Endothelial cell of umbilical vein (primary cell): Measurements from ENCODE around the gene IRF2BPL. TPM values are rescaled to one million over a fixed set of nuclear protein-coding genes. Genes with fewer than 3 reads are reported as not detected.

ENCODE experiments used
- BruUV-seq: library from RNA; stranded (reverse); fragments of 400-500 nt; replicated peaks from 2 replicates; lab custom pipeline; 2021; lab: Mats Ljungman, UMichigan
- CTCF ChIA-PET: fragments of 300-600, 350-600 bp; sonication (Branson Sonifier 250); formaldehyde crosslinking; loops from one replicate; lab custom pipeline; 2021; ENCODE audit warnings: antibody characterized with exemption, inconsistent platforms; lab: Charles Lee
- POLR2A ChIA-PET: fragments of 300-600, 350-600 bp; sonication (Branson Sonifier 250); formaldehyde crosslinking; loops from one replicate; lab custom pipeline; 2021; ENCODE audit warnings: antibody characterized with exemption, inconsistent platforms; lab: Charles Lee
- DNase-seq: peaks from one replicate; pipeline ENCODE4 v3.0.0-alpha.2; 2011; ENCODE audit warnings: low read depth, low spot score
- FAIRE-seq: peaks from 2 replicates; lab custom pipeline; 2011; peaks lifted over from hg19 to GRCh38; lab: Jason Lieb, UNC
- H2AFZ ChIP-seq: 2 replicates; pipeline ENCODE4 v1.6.0; 2012; ENCODE audit warnings: low read depth, low read length, control low read depth, inconsistent platforms
- H3K27ac ChIP-seq: 2 replicates; pipeline ENCODE4 v1.5.1; 2011; ENCODE audit warnings: low read depth, mild to moderate bottlenecking, control low read depth, low read length, moderate library complexity; ENCODE audit not compliant: insufficient read depth
- H3K27me3 ChIP-seq, 2 experiments: 2 replicates each; pipeline versions ENCODE4 v1.6.0 to v1.6.1; 2011; ENCODE audit warnings: low read length in 2 of 2, mixed read lengths in 1 of 2; ENCODE audit not compliant: control insufficient read depth in 2 of 2, insufficient read depth in 2 of 2
- H3K36me3 ChIP-seq, 2 experiments: 2 replicates in 1 of 2; 3 replicates in 1 of 2; pipeline ENCODE4 v1.5.1; 2011; ENCODE audit warnings: low read length in 2 of 2, mild to moderate bottlenecking in 1 of 2, moderate library complexity in 1 of 2; ENCODE audit not compliant: control insufficient read depth in 2 of 2, insufficient read depth in 2 of 2; ENCODE audit errors: extremely low read depth in 1 of 2
- H3K4me1 ChIP-seq: 3 replicates; pipeline ENCODE4 v1.5.1; 2011; ENCODE audit warnings: mild to moderate bottlenecking, low read length; ENCODE audit not compliant: control insufficient read depth, insufficient read depth; ENCODE audit errors: extremely low read depth
- H3K4me2 ChIP-seq: 2 replicates; pipeline ENCODE4 v1.6.1; 2011; ENCODE audit warnings: low read length, control low read depth, mixed read lengths; ENCODE audit not compliant: insufficient read depth
- H3K4me3 ChIP-seq, 3 experiments: fragments of 200-600 bp in 1 of 3; sonication (generic), shearing (Covaris generic) in 1 of 3; replicated peaks in 1 of 3; 2 replicates each; pipeline ENCODE4 v1.5.1; 2011 to 2016; ENCODE audit warnings: control low read depth in 3 of 3, low read length in 3 of 3, mild to moderate bottlenecking in 2 of 3, inconsistent platforms in 1 of 3, low read depth in 1 of 3, moderate library complexity in 1 of 3; ENCODE audit not compliant: insufficient read depth in 1 of 3
- H3K79me2 ChIP-seq: 2 replicates; pipeline ENCODE4 v1.6.0; 2012; ENCODE audit warnings: low read length, inconsistent platforms; ENCODE audit not compliant: control insufficient read depth, insufficient read depth
- H3K9ac ChIP-seq: replicated peaks from 2 replicates; pipeline ENCODE3; 2011; ENCODE audit warnings: low read length, control low read depth; ENCODE audit not compliant: insufficient read depth; ENCODE audit errors: extremely low read depth
- H3K9me1 ChIP-seq: replicated peaks from 3 replicates; pipeline ENCODE4 v1.6.0; 2011; ENCODE audit warnings: mild to moderate bottlenecking, low read length; ENCODE audit not compliant: control insufficient read depth, insufficient read depth; ENCODE audit errors: extremely low read depth
- H3K9me3 ChIP-seq: replicated peaks from 2 replicates; pipeline ENCODE4 v1.5.1; 2012; ENCODE audit warnings: low read length, inconsistent platforms; ENCODE audit not compliant: control insufficient read depth, insufficient read depth
- H4K20me1 ChIP-seq: replicated peaks from 2 replicates; pipeline ENCODE3; 2011; ENCODE audit warnings: mild to moderate bottlenecking, low read length; ENCODE audit not compliant: control insufficient read depth, insufficient read depth; ENCODE audit errors: extremely low read depth
- EZH2 ChIP-seq: IDR thresholded peaks from 2 replicates; pipeline ENCODE4 v1.6.1; 2012; ENCODE audit warnings: borderline replicate concordance, low read depth, mild to moderate bottlenecking, moderate library complexity, low read length, inconsistent platforms; ENCODE audit not compliant: severe bottlenecking
- FOS ChIP-seq: IDR thresholded peaks from 2 replicates; pipeline ENCODE4 v1.6.1; 2011; ENCODE audit warnings: mild to moderate bottlenecking, low read length, moderate library complexity, borderline replicate concordance; ENCODE audit not compliant: insufficient read depth
- GATA2 ChIP-seq: IDR thresholded peaks from 2 replicates; pipeline ENCODE4 v1.7.0; 2011; ENCODE audit warnings: low read depth, mild to moderate bottlenecking, moderate library complexity, mixed read lengths, low read length; ENCODE audit not compliant: insufficient read length, insufficient read depth
- JUN ChIP-seq: IDR thresholded peaks from 2 replicates; pipeline ENCODE4 v1.6.1; 2011; ENCODE audit warnings: borderline replicate concordance, low read depth; ENCODE audit not compliant: insufficient read length, insufficient read depth
- MYC ChIP-seq: IDR thresholded peaks from one replicate; pipeline ENCODE4 v1.6.1; 2011; ENCODE audit warnings: mild to moderate bottlenecking, low read depth, low read length
- POLR2A ChIP-seq: IDR thresholded peaks from 2 replicates; pipeline ENCODE4 v1.6.1; 2012; ENCODE audit warnings: low read depth, mild to moderate bottlenecking, control low read depth, low read length
- POLR2AphosphoS5 ChIP-seq: IDR thresholded peaks from 2 replicates; pipeline ENCODE4 v1.6.1; 2012; ENCODE audit warnings: low read depth, mild to moderate bottlenecking, control low read depth, low read length, moderate library complexity; ENCODE audit not compliant: insufficient read depth
- dilution Hi-C: fragments of 300-500 bp; cut with MboI; formaldehyde crosslinking; loops from one replicate; pipeline ENCODE4 v1.15.0; 2019; ENCODE audit warnings: low sequenced_read_pairs; ENCODE audit not compliant: extremely low pct_ligation_motif_present
- intact Hi-C: fragments of 100-400 bp; cut with micrococcal nuclease; formaldehyde crosslinking; loops from one replicate; pipeline ENCODE4 v1.10.0; 2022
- polyA plus RNA-seq, 4 experiments: library from polyadenylated mRNA; depleted of rRNA in 3 of 4; stranded (reverse) in 3 of 4; unstranded in 1 of 4; fragments of >200 nt; gene quantifications; 2 replicates each; pipeline versions ENCODE4 v1.2.1 to v1.2.3, GENCODE V29; 2011 to 2012; ENCODE audit warnings: missing spikeins in 1 of 4
- total RNA-seq: library from RNA; stranded (reverse); gene quantifications from 2 replicates; pipeline ENCODE4 v1.2.3, GENCODE V29; 2021
- TF ChIP-seq, protein P1 (sequence below): IDR thresholded peaks from 2 replicates; pipeline ENCODE4 v1.6.1; 2011; ENCODE audit not compliant: insufficient read depth, insufficient read length
- TF ChIP-seq, protein P2 (sequence below), 2 donors: IDR thresholded peaks; 1 replicate in 1 of 2; 2 replicates in 1 of 2; pipeline ENCODE4 v1.5.1; 2011; ENCODE audit warnings: low read length in 2 of 2, mild to moderate bottlenecking in 2 of 2, moderate library complexity in 2 of 2, control low read depth in 1 of 2, inconsistent platforms in 1 of 2, low read depth in 1 of 2; ENCODE audit not compliant: insufficient read depth in 1 of 2; ENCODE audit errors: extremely low read depth in 1 of 2

The IRF2BPL gene
- total and polyA plus RNA-seq, 2 donors (not counting 3 experiments of a cell fraction or from before 2014, with no cell fraction given) = 9.3 to 23.3 TPM

DNA sequence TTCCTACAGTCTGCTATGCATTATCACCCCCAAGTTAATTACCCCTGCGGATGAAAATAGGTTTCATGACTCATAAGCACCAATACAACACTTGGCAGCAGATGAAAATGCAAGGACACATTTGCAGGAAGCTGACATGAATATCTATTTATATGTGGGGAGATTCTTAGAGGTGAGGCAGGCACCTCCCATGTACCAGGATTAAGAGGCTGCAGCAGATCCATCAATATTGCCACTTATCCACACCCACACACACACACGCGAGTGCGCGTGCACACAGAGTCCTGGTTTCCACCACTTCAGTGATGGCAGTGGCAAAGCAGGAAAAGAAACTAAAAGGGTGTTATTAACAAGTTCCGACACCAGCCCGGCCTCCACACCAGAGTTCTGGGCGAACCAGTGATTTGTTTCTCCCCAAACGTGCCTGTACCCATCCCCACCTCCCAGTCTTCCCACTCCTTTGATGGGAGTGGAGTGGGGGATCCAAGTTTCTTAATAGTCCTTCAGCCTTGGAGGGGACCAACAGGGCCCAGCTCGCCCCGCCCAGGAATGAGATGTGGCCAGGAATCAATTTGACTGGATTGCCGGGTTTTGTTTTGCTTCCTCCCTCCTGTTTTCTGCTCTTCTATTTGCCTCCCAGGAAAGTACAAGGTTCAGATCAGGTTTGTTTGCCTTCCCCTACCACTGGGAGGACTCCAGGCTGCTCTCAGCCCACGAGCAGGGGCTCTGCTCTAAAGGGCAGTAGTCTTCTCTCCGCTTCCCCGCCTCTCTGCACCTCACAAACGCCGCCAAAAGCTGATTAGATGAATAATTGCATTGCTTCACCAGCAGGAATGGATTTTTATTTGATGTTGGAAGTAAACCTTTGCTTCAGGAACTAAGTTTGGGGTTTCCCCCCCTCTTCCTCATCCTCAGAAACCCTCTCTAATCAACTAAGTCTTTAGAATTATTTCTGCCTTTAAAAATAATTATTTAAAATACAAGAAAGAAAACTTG is 5.2 kb downstream of the IRF2BPL start:
- DNase-seq (peak; percentile 28), FAIRE-seq (peak; percentile 87)
- no peaks in the 10 kb centered on the region for H3K9me1 ChIP-seq
- dilution Hi-C loops (no loop called here), intact Hi-C loops (loop anchor here (1.0 kb wide), 2 partner anchors 30 to 110 kb away; no protein-coding TSS in a partner anchor)
- H3K79me2 ChIP-seq = peaks cover 38% of the 10 kb centered on the region
- TF ChIP-seq, protein P1, sequence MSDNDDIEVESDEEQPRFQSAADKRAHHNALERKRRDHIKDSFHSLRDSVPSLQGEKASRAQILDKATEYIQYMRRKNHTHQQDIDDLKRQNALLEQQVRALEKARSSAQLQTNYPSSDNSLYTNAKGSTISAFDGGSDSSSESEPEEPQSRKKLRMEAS = no peak
- TF ChIP-seq MYC (no peak), JUN (peak; percentile 49), FOS (peak; percentile 28), GATA2 (no peak), POLR2A (no peak), EZH2 (no peak), POLR2AphosphoS5 (no peak)
- TF ChIP-seq, protein P2, sequence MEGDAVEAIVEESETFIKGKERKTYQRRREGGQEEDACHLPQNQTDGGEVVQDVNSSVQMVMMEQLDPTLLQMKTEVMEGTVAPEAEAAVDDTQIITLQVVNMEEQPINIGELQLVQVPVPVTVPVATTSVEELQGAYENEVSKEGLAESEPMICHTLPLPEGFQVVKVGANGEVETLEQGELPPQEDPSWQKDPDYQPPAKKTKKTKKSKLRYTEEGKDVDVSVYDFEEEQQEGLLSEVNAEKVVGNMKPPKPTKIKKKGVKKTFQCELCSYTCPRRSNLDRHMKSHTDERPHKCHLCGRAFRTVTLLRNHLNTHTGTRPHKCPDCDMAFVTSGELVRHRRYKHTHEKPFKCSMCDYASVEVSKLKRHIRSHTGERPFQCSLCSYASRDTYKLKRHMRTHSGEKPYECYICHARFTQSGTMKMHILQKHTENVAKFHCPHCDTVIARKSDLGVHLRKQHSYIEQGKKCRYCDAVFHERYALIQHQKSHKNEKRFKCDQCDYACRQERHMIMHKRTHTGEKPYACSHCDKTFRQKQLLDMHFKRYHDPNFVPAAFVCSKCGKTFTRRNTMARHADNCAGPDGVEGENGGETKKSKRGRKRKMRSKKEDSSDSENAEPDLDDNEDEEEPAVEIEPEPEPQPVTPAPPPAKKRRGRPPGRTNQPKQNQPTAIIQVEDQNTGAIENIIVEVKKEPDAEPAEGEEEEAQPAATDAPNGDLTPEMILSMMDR (IDR thresholded peaks at IDR 0.05; ENCODE audit: extremely low read depth in 1 of 2, insufficient read depth in 1 of 2, low read depth in 1 of 2, low read length in 2 of 2) = no peak
- no TSS peak for BruUV-seq
- no peaks in the 10 kb centered on the region for H3K27me3 ChIP-seq
- POLR2A ChIA-PET = no interaction called here
- no peak overlapping the region for H3K4me3 ChIP-seq
- no peak overlapping the region for H2AFZ ChIP-seq
- peaks cover 30% of the 10 kb centered on the region for H3K4me1 ChIP-seq
- no peak overlapping the region for H3K4me2 ChIP-seq
- no peak overlapping the region for H3K27ac ChIP-seq
- CTCF ChIA-PET = interaction anchor here (0.6 to 7.7 kb wide), 19 partner anchors 15 to 150 kb away, joined by 3 to 51 read pairs (median 3); no protein-coding TSS in a partner anchor
- H3K9me3 ChIP-seq = no peaks in the 10 kb centered on the region
- no peaks in the 10 kb centered on the region for H3K36me3 ChIP-seq
- no peak overlapping the region for H3K9ac ChIP-seq
- no peaks in the 10 kb centered on the region for H4K20me1 ChIP-seq
